ENCODE measurements around the gene RTTN.
A peak's percentile ranks its signal among the peaks of the same experiment; 100 is the strongest.
"Not testable (repeated sequence)": the region's sequence is repeated elsewhere in the genome, so short reads cannot be mapped to it uniquely, and the experiment has no call there.

Gene RTTN

GRCh38 chr18:69980982-69981804 lies 224.3 kb downstream of the RTTN start:
- H3K9me3 Mint-ChIP-seq, result peaks cover 12% of the 10 kb centered on the region
- H3K27ac Mint-ChIP-seq, result peak overlapping the region; percentile 60
- peak; percentile 41 for ATAC-seq
- H3K4me1 Mint-ChIP-seq, result peaks cover 60% of the 10 kb centered on the region
- no peaks in the 10 kb centered on the region for H3K36me3 Mint-ChIP-seq
- DNase-seq (ENCODE audit: low spot score in 2 of 2), result no peak
- H3K4me3 Mint-ChIP-seq, result peak overlapping the region; percentile 44

GRCh38 chr18:69980509-69980908 lies 225.0 kb downstream of the RTTN start:
- Mint-ChIP-seq H3K27ac (peak overlapping the region; percentile 60), H3K36me3 (no peaks in the 10 kb centered on the region), H3K4me1 (peaks cover 60% of the 10 kb centered on the region), H3K9me3 (peaks cover 14% of the 10 kb centered on the region), H3K4me3 (peak overlapping the region; percentile 44)
- ATAC-seq (no peak), DNase-seq (ENCODE audit: low spot score in 2 of 2) (no peak)

- Mint-ChIP-seq H3K9me3 (peaks cover 14% of the 10 kb centered on the region), H3K4me3 (peak overlapping the region; percentile 45), H3K27ac (peak overlapping the region; percentile 51), H3K36me3 (no peaks in the 10 kb centered on the region), H3K4me1 (peaks cover 60% of the 10 kb centered on the region)
- DNase-seq (ENCODE audit: low spot score in 2 of 2) (peak in 1 of 2 donors; percentile 61), ATAC-seq (peak; percentile 92)
These were observed 226.5 kb downstream of the RTTN start for GRCh38 chr18:69978732-69979715.

- H3K36me3 Mint-ChIP-seq; DNase-seq (ENCODE audit: low spot score in 2 of 2); H3K27ac Mint-ChIP-seq; ATAC-seq; H3K4me3 Mint-ChIP-seq: not testable (repeated sequence)
- Mint-ChIP-seq H3K4me1 (peaks cover 32% of the 10 kb centered on the region), H3K9me3 (peaks cover 13% of the 10 kb centered on the region)
These were observed 230.2 kb downstream of the RTTN start for GRCh38 chr18:69975294-69975693.

GRCh38 chr18:69974365-69974764 lies 231.1 kb downstream of the RTTN start:
- no peak for ATAC-seq
- no peak overlapping the region for H3K4me3 Mint-ChIP-seq
- no peaks in the 10 kb centered on the region for H3K36me3 Mint-ChIP-seq
- H3K9me3 Mint-ChIP-seq, result peaks cover 9% of the 10 kb centered on the region
- no peak for DNase-seq (ENCODE audit: low spot score in 2 of 2)
- H3K27ac Mint-ChIP-seq, result no peak overlapping the region
- H3K4me1 Mint-ChIP-seq, result peaks cover 23% of the 10 kb centered on the region

- DNase-seq (ENCODE audit: low spot score in 2 of 2), result no peak
- Mint-ChIP-seq H3K27ac (no peak overlapping the region), H3K36me3 (no peaks in the 10 kb centered on the region), H3K4me1 (peaks cover 23% of the 10 kb centered on the region), H3K4me3 (no peak overlapping the region), H3K9me3 (no peaks in the 10 kb centered on the region)
- ATAC-seq, result no peak
These were observed 236.0 kb downstream of the RTTN start for GRCh38 chr18:69969491-69969890.

GRCh38 chr18:69968039-69968438 lies 237.4 kb downstream of the RTTN start:
- no peak for DNase-seq (ENCODE audit: low spot score in 2 of 2)

GRCh38 chr18:69963196-69963595 lies 242.3 kb downstream of the RTTN start:
- ATAC-seq, result no peak
- Mint-ChIP-seq H3K27ac (no peak overlapping the region), H3K9me3 (no peaks in the 10 kb centered on the region), H3K36me3 (peaks cover 6% of the 10 kb centered on the region), H3K4me1 (peaks cover 25% of the 10 kb centered on the region), H3K4me3 (no peak overlapping the region)
- no peak for DNase-seq (ENCODE audit: low spot score in 2 of 2)

More at GRCh38 chr18:69968039-69968438, 237.4 kb downstream of the RTTN start:
- Mint-ChIP-seq H3K4me1 (peaks cover 28% of the 10 kb centered on the region), H3K4me3 (no peak overlapping the region), H3K9me3 (no peaks in the 10 kb centered on the region), H3K36me3 (peaks cover 4% of the 10 kb centered on the region), H3K27ac (peak overlapping the region; percentile 29)
- peak; percentile 90 for ATAC-seq

- ATAC-seq (no peak), DNase-seq (ENCODE audit: low spot score in 2 of 2) (no peak)
- no peaks in the 10 kb centered on the region for H3K9me3 Mint-ChIP-seq
- H3K4me3 Mint-ChIP-seq, result no peak overlapping the region
- H3K4me1 Mint-ChIP-seq, result peaks cover 13% of the 10 kb centered on the region
- peaks cover 6% of the 10 kb centered on the region for H3K36me3 Mint-ChIP-seq
- H3K27ac Mint-ChIP-seq, result no peak overlapping the region
These were observed 243.8 kb downstream of the RTTN start for GRCh38 chr18:69961718-69962117.

GRCh38 chr18:69958422-69958821 lies 247.1 kb downstream of the RTTN start:
- H3K36me3 Mint-ChIP-seq, result peaks cover 5% of the 10 kb centered on the region

GRCh38 chr18:69957747-69958146 lies 247.7 kb downstream of the RTTN start:
- Mint-ChIP-seq H3K9me3 (peaks cover 2% of the 10 kb centered on the region), H3K27ac (peak overlapping the region; percentile 79), H3K4me3 (no peak overlapping the region), H3K36me3 (peaks cover 4% of the 10 kb centered on the region), H3K4me1 (peaks cover 9% of the 10 kb centered on the region)
- no peak for DNase-seq (ENCODE audit: low spot score in 2 of 2)
- peak; percentile 19 for ATAC-seq

More at GRCh38 chr18:69958422-69958821, 247.1 kb downstream of the RTTN start:
- DNase-seq (ENCODE audit: low spot score in 2 of 2) (no peak), ATAC-seq (peak; percentile 96)
- Mint-ChIP-seq H3K27ac (peak overlapping the region; percentile 79), H3K9me3 (no peaks in the 10 kb centered on the region), H3K4me3 (no peak overlapping the region), H3K4me1 (peaks cover 11% of the 10 kb centered on the region)

- Mint-ChIP-seq H3K9me3 (peaks cover 4% of the 10 kb centered on the region), H3K4me3 (no peak overlapping the region)
These were observed 248.5 kb downstream of the RTTN start for GRCh38 chr18:69956665-69957620.

GRCh38 chr18:69956057-69956456 lies 249.4 kb downstream of the RTTN start:
- no peak overlapping the region for H3K27ac Mint-ChIP-seq
- H3K9me3 Mint-ChIP-seq, result peaks cover 4% of the 10 kb centered on the region
- no peak for DNase-seq (ENCODE audit: low spot score in 2 of 2)
- H3K4me3 Mint-ChIP-seq, result no peak overlapping the region
- peaks cover 21% of the 10 kb centered on the region for H3K4me1 Mint-ChIP-seq
- no peak for ATAC-seq
- peaks cover 4% of the 10 kb centered on the region for H3K36me3 Mint-ChIP-seq

More at GRCh38 chr18:69956665-69957620, 248.5 kb downstream of the RTTN start:
- peak in 1 of 2 donors; percentile 48 for DNase-seq (ENCODE audit: low spot score in 2 of 2)
- Mint-ChIP-seq H3K27ac (no peak overlapping the region), H3K36me3 (peaks cover 4% of the 10 kb centered on the region), H3K4me1 (peaks cover 12% of the 10 kb centered on the region)
- ATAC-seq, result peak; percentile 33

GRCh38 chr18:69954719-69955480 lies 250.6 kb downstream of the RTTN start:
- no peak for ATAC-seq
- Mint-ChIP-seq H3K9me3 (peaks cover 4% of the 10 kb centered on the region), H3K27ac (no peak overlapping the region), H3K36me3 (peaks cover 4% of the 10 kb centered on the region), H3K4me1 (peaks cover 21% of the 10 kb centered on the region), H3K4me3 (no peak overlapping the region)
- no peak for DNase-seq (ENCODE audit: low spot score in 2 of 2)

All from stimulated activated effector memory CD8-positive, alpha-beta T cell treated with anti-CD3 and anti-CD28 coated beads, Interleukin-12 subunit alpha, Interleukin-12 subunit beta, amount 100 ng/mL, for 72 hours (primary cell).